Panc1 (cell line): Measurements from ENCODE around the gene FAM149A. TPM values are rescaled to one million over a fixed set of nuclear protein-coding genes. Genes with fewer than 3 reads are reported as not detected.

ENCODE experiments used
- ATAC-seq: fragments of 200-7000 bp; cut with Tn5 transposase; 2 replicates; pipeline ENCODE4 v1.9.1; 2020; ENCODE audit warnings: mild to moderate bottlenecking, moderate library complexity
- BruUV-seq: library from RNA; stranded (reverse); fragments of 400-500 nt; replicated peaks from 2 replicates; lab custom pipeline; 2021; lab: Mats Ljungman, UMichigan
- CTCF ChIA-PET: fragments of 300-600 bp; sonication (Branson Sonifier 250); formaldehyde crosslinking; loops from one replicate; lab custom pipeline; 2022; ENCODE audit warnings: antibody characterized with exemption; lab: Charles Lee
- POLR2A ChIA-PET: fragments of 300-600 bp; sonication (Branson Sonifier 250); formaldehyde crosslinking; loops from one replicate; lab custom pipeline; 2022; ENCODE audit warnings: antibody characterized with exemption; lab: Charles Lee
- DNase-seq: peaks from one replicate; pipeline ENCODE4 v3.0.0-alpha.2; 2010; ENCODE audit warnings: low read depth, low spot score
- H3K27ac ChIP-seq: 2 replicates; pipeline ENCODE4 v1.5.1; 2011; ENCODE audit warnings: mild to moderate bottlenecking, low read length, inconsistent platforms
- H3K27me3 ChIP-seq: fragments of 200-500 bp; sonication (Bioruptor generic); 2 replicates; pipeline ENCODE4 v1.6.0; 2014; ENCODE audit warnings: low read length, inconsistent platforms; ENCODE audit not compliant: control insufficient read depth, insufficient read depth
- H3K36me3 ChIP-seq: fragments of 200-500 bp; sonication (Bioruptor generic); 2 replicates; pipeline ENCODE4 v1.5.1; 2014; ENCODE audit warnings: inconsistent platforms, mild to moderate bottlenecking, low read length, moderate library complexity; ENCODE audit not compliant: control insufficient read depth, insufficient read depth
- H3K4me1 ChIP-seq: 2 replicates; pipeline ENCODE4 v1.5.1; 2011; ENCODE audit warnings: inconsistent platforms, mild to moderate bottlenecking, low read length, moderate library complexity; ENCODE audit not compliant: control insufficient read depth, insufficient read depth
- H3K4me3 ChIP-seq, 2 experiments: 2 replicates each; pipeline ENCODE4 v1.5.1; 2011 to 2012; ENCODE audit warnings: low read depth in 2 of 2, low read length in 2 of 2, mild to moderate bottlenecking in 2 of 2, inconsistent platforms in 1 of 2, moderate library complexity in 1 of 2
- H3K9me3 ChIP-seq: fragments of 200-500 bp; sonication (Bioruptor generic); 2 replicates; pipeline ENCODE4 v1.5.1; 2014; ENCODE audit warnings: low read depth, mild to moderate bottlenecking, inconsistent platforms, low read length, moderate library complexity; ENCODE audit not compliant: control insufficient read depth, insufficient read depth
- CTCF ChIP-seq: fragments of 450-650 bp; IDR thresholded peaks from 2 replicates; pipeline ENCODE4 v1.5.1; 2017; ENCODE audit warnings: mild to moderate bottlenecking
- POLR2AphosphoS5 ChIP-seq: IDR thresholded peaks from 2 replicates; pipeline ENCODE4 v1.6.1; 2012; ENCODE audit warnings: mild to moderate bottlenecking, low read depth, low read length, moderate library complexity
- REST ChIP-seq, 2 experiments: IDR thresholded peaks; 2 replicates each; pipeline ENCODE4 v1.6.1; 2011 to 2012; ENCODE audit warnings: low read depth in 2 of 2, control low read depth in 1 of 2, low read length in 1 of 2, mild to moderate bottlenecking in 1 of 2, moderate library complexity in 1 of 2; ENCODE audit not compliant: insufficient read depth in 1 of 2
- SIN3A ChIP-seq: IDR thresholded peaks from 2 replicates; pipeline ENCODE4 v1.6.1; 2012; ENCODE audit warnings: low read depth, mild to moderate bottlenecking, low read length, moderate library complexity, borderline replicate concordance; ENCODE audit not compliant: insufficient read depth
- TCF7L2 ChIP-seq: IDR thresholded peaks from 2 replicates; pipeline ENCODE4 v1.6.1; 2011; ENCODE audit warnings: mild to moderate bottlenecking, low read depth, low read length, inconsistent platforms
- in situ Hi-C: cut with HindIII; loops from 2 replicates; pipeline ENCODE4 v1.10.0; 2016; ENCODE audit warnings: low sequenced_read_pairs, low pct_unique_long_range_greater_than_20kb
- intact Hi-C: fragments of 100-400 bp; cut with micrococcal nuclease; formaldehyde crosslinking; loops from one replicate; pipeline ENCODE4 v1.10.0; 2022; ENCODE audit not compliant: unreplicated experiment
- total RNA-seq: library from RNA; stranded (reverse); gene quantifications from one replicate; pipeline ENCODE4 v1.2.1, GENCODE V29; 2021; ENCODE audit not compliant: unreplicated experiment

The FAM149A gene
- total RNA-seq, 1 experiment from 2014 or later, result 0.13 TPM

- Histone ChIP-seq H3K36me3 (no peaks in the 10 kb centered on the region), H3K27me3 (peaks cover 2% of the 10 kb centered on the region), H3K27ac (no peak overlapping the region), H3K4me1 (no peaks in the 10 kb centered on the region), H3K9me3 (no peaks in the 10 kb centered on the region), H3K4me3 (no peak overlapping the region)
- intact Hi-C loops, result no loop called here
- no peak for DNase-seq
- POLR2A ChIA-PET, result interaction anchor here (0.7 kb wide), 1 partner anchor 264 kb away, joined by 5 read pairs; no protein-coding TSS in a partner anchor
- CTCF ChIA-PET, result no interaction called here
- no TSS peak for BruUV-seq
- TF ChIP-seq POLR2AphosphoS5, result no peak
- TF ChIP-seq REST (IDR thresholded peaks at IDR 0.05; ENCODE audit: insufficient read depth in 1 of 2, low read depth in 2 of 2, low read length in 1 of 2), result no peak
- no peak for TF ChIP-seq SIN3A
- no peak for TF ChIP-seq TCF7L2
- TF ChIP-seq CTCF, result no peak
- ATAC-seq, result no peak
- in situ Hi-C loops, result no loop called here
Measured at GRCh38 chr4:186081202-186081807, 23.2 kb upstream of the FAM149A start.

DNA sequence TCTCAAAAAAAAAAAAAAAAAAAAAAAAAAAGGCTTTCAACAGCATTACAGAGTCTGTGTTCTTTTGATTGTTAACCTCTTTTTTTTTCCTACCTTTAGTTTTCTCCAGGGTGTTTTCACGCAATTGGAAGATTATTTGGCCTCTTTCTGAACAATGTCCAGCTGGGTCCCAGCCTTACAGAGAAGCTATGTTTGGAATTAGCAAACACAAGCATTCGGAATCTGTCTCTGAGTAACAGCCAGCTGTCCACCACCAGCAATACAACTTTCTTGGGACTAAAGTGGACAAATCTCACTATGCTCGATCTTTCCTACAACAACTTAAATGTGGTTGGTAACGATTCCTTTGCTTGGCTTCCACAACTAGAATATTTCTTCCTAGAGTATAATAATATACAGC is 22.3 kb upstream of the FAM149A start:
- no peaks in the 10 kb centered on the region for H3K36me3 ChIP-seq
- in situ Hi-C loops (no loop called here), intact Hi-C loops (no loop called here)
- peaks cover 2% of the 10 kb centered on the region for H3K27me3 ChIP-seq
- CTCF ChIA-PET, result no interaction called here
- H3K9me3 ChIP-seq, result no peaks in the 10 kb centered on the region
- no TSS peak for BruUV-seq
- TF ChIP-seq TCF7L2 (no peak), SIN3A (no peak), REST (IDR thresholded peaks at IDR 0.05; ENCODE audit: insufficient read depth in 1 of 2, low read depth in 2 of 2, low read length in 1 of 2) (no peak), CTCF (no peak), POLR2AphosphoS5 (no peak)
- no peak overlapping the region for H3K27ac ChIP-seq
- POLR2A ChIA-PET, result no interaction called here
- ATAC-seq (no peak), DNase-seq (no peak)
- H3K4me1 ChIP-seq, result no peaks in the 10 kb centered on the region
- no peak overlapping the region for H3K4me3 ChIP-seq
